Lower lobe of right lung (tissue), 2 donors: ENCODE results near the gene SPAG5. TPM values are rescaled to one million over a fixed set of nuclear protein-coding genes. Genes with fewer than 3 reads are reported as not detected.

Source experiments
- ATAC-seq, 2 donors: fragments of 200-7000 bp; cut with Tn5 transposase; one replicate each; pipeline ENCODE4 v1.9.1; 2020 to 2022; ENCODE audit warnings: mild to moderate bottlenecking in 2 of 2, moderate library complexity in 2 of 2
- DNase-seq: peaks from one replicate; pipeline ENCODE4 v3.0.0-alpha.2; 2020
- H3K27ac ChIP-seq: fragments of 200-600 bp; one replicate; pipeline ENCODE4 v1.8.0; 2022
- H3K27me3 ChIP-seq: fragments of 200-600 bp; one replicate; pipeline ENCODE4 v1.8.0; 2022; ENCODE audit warnings: low read depth
- H3K36me3 ChIP-seq: fragments of 200-600 bp; one replicate; pipeline ENCODE4 v1.8.0; 2022; ENCODE audit warnings: mild to moderate bottlenecking
- H3K4me1 ChIP-seq: fragments of 200-600 bp; one replicate; pipeline ENCODE4 v1.8.0; 2022
- H3K4me3 ChIP-seq: fragments of 200-600 bp; one replicate; pipeline ENCODE4 v1.8.0; 2022; ENCODE audit warnings: mild to moderate bottlenecking
- H3K9me3 ChIP-seq: fragments of 200-600 bp; one replicate; pipeline ENCODE4 v1.8.0; 2022
- intact Hi-C: fragments of 100-400 bp; cut with DNase I; formaldehyde crosslinking; loops from one replicate; pipeline ENCODE4 v1.11.0; 2022
- total RNA-seq: library from RNA; stranded (reverse); fragmentation: NEBNext Ultra II Directional; extraction: Animal tissue kit (Norgen Biotek cat#: 25700); gene quantifications from one replicate; pipeline ENCODE4 v1.2.1, GENCODE V29; 2021
- TF ChIP-seq, protein P1 (sequence below): fragments of 200-600 bp; IDR thresholded peaks from one replicate; pipeline ENCODE4 v1.8.0; 2022; ENCODE audit warnings: antibody characterized with exemption, mild to moderate bottlenecking
- donor health status: DM: no; HTN: yes; CAD: no; lungs with severe emphysema.

Gene SPAG5
- total RNA-seq, 1 donor from 2014 or later = 4.9 TPM

DNA sequence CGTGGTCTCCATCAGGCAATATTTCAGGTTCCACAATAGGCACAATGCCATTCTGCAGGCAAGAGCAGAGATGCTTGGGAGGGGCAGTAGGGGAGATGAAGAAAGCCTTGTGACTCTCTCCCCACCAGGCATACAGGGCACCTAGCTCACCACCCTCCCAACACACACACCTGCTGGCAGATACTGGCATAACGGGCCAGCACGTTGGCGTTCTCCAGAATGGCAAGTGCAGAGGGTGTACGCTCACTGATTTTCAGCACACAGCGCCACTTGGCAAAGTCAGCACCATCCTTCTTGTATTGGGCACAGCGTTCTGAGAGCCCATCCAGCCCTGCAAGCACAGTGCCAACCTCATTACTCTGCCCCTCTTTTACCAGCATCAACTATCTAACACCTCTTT, 24.3 kb downstream of the SPAG5 start:
- no peak for ATAC-seq
- no peaks in the 10 kb centered on the region for H3K27me3 ChIP-seq
- H3K36me3 ChIP-seq = no peaks in the 10 kb centered on the region
- H3K4me3 ChIP-seq = no peak overlapping the region
- DNase-seq = no peak
- no peaks in the 10 kb centered on the region for H3K9me3 ChIP-seq
- TF ChIP-seq, protein P1, sequence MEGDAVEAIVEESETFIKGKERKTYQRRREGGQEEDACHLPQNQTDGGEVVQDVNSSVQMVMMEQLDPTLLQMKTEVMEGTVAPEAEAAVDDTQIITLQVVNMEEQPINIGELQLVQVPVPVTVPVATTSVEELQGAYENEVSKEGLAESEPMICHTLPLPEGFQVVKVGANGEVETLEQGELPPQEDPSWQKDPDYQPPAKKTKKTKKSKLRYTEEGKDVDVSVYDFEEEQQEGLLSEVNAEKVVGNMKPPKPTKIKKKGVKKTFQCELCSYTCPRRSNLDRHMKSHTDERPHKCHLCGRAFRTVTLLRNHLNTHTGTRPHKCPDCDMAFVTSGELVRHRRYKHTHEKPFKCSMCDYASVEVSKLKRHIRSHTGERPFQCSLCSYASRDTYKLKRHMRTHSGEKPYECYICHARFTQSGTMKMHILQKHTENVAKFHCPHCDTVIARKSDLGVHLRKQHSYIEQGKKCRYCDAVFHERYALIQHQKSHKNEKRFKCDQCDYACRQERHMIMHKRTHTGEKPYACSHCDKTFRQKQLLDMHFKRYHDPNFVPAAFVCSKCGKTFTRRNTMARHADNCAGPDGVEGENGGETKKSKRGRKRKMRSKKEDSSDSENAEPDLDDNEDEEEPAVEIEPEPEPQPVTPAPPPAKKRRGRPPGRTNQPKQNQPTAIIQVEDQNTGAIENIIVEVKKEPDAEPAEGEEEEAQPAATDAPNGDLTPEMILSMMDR = no peak
- intact Hi-C loops = no loop called here
- H3K27ac ChIP-seq = no peak overlapping the region
- H3K4me1 ChIP-seq = peaks cover 25% of the 10 kb centered on the region

DNA sequence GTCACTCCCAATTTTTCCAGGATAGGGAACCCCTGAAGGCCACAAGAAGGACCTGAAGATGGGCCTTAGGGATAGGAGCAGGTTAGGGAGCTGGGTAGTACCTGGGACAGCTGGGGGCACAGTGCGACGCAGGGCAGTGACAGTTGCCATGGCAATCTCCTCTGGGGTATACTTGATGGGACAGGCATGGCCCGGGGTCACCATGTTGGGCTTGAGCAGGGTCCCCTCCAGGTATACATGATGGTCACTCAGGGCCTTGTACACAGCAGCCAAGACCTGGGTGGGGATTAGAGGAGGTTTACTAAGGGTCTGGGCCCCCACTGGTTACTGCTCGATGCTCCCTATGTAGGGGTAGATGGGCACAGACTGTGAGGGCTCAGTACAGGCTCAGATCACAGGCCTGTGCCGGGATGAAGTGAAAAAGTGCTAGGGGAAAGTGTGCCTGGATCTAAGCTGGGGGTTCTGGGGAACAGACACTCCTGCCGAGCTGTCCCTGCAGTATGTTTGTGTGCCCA, 24.8 kb downstream of the SPAG5 start:
- Histone ChIP-seq H3K27me3 (no peaks in the 10 kb centered on the region), H3K9me3 (no peaks in the 10 kb centered on the region), H3K36me3 (no peaks in the 10 kb centered on the region), H3K27ac (no peak overlapping the region), H3K4me3 (no peak overlapping the region), H3K4me1 (peaks cover 30% of the 10 kb centered on the region)
- TF ChIP-seq, protein P1 = no peak
- no peak for DNase-seq
- intact Hi-C loops = no loop called here
- no peak for ATAC-seq

DNA sequence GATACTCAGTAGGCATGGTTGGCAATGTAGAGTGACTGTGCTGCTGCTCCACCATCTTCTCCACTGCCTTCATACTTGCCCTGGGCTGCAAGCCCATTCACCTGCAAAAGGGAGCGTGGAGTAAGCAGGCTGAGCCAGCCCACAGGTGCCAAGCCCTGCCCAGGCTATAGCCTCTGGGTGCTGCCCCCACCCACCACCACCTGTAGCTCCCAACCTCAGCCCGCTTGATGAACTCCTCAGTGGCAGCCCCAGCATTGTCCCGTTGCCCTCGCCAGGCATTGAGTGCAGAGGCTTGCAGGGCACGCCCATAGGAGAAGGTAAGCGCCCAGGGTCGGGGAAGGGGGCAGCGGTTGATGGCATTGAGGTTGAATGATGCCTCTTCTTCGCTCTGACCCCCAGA, 25.3 kb downstream of the SPAG5 start:
- no peak overlapping the region for H3K4me3 ChIP-seq
- H3K27ac ChIP-seq = no peak overlapping the region
- no peaks in the 10 kb centered on the region for H3K36me3 ChIP-seq
- ATAC-seq = no peak
- no peaks in the 10 kb centered on the region for H3K27me3 ChIP-seq
- TF ChIP-seq, protein P1 = no peak
- H3K4me1 ChIP-seq = peaks cover 35% of the 10 kb centered on the region
- intact Hi-C loops = no loop called here
- H3K9me3 ChIP-seq = no peaks in the 10 kb centered on the region
- DNase-seq = no peak

DNA sequence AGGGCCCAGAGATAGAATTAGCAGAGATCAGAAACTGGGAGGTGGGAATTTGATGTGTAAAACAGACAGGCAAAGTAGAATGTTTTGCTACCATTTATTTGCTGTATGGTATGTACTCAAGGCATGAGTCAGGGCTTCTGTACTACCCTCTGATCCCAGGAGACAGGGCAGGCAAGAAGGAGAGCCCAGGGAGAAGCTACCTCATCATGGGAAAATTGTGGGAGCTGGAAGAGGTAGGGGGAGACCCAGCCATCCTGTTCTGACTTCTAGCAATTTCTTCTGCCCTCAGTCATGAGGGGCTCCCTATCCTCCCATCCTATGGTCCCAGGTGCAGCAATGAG, 25.8 kb downstream of the SPAG5 start:
- H3K36me3 ChIP-seq = no peaks in the 10 kb centered on the region
- no peak overlapping the region for H3K4me3 ChIP-seq
- TF ChIP-seq, protein P1 = no peak
- peaks cover 36% of the 10 kb centered on the region for H3K4me1 ChIP-seq
- H3K9me3 ChIP-seq = no peaks in the 10 kb centered on the region
- H3K27ac ChIP-seq = no peak overlapping the region
- intact Hi-C loops = no loop called here
- H3K27me3 ChIP-seq = no peaks in the 10 kb centered on the region
- DNase-seq (no peak), ATAC-seq (no peak)

DNA sequence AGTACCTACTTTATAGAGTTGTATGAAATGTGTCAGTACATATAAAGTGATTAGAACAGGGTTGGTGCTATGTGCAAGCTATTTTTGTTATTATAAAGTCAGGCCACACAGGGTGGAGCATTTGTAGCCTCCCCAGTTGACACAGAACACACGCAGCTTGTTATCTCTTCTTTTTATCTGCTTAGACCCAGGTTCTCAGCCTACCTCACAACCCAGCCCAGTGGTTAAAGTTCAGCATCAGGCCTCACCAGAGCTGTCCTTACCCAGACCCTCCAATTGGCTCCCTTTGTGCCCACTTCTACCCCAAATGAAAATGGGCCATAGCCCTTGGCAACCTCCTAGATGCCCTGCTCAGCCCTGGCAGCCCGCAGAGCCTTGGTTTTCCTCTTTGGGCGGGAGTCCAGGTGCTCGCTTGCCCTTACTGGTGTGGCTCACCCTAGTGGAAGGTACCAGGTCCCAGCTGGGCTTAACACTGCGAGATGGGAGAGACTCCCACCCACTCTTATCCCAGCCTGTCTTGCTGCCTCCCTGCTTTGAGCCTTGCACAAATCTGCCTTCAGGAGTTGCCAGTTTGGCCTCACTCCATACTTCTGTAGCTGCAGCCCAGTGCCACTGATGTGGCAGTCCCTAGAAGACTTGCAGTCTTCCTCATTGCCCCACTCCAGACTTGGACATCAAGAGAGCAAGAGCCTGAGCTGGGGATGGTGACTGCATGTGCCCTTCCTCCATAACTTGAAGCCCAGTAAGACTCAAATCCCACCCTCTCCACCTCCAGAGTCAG, 26.4 kb downstream of the SPAG5 start:
- Histone ChIP-seq H3K36me3 (no peaks in the 10 kb centered on the region), H3K4me3 (peak overlapping the region; percentile 99), H3K27me3 (no peaks in the 10 kb centered on the region), H3K27ac (peak overlapping the region; percentile 85), H3K9me3 (no peaks in the 10 kb centered on the region), H3K4me1 (peaks cover 36% of the 10 kb centered on the region)
- TF ChIP-seq, protein P1 = no peak
- ATAC-seq (no peak), DNase-seq (no peak)
- intact Hi-C loops = no loop called here
